NT2/D1 (cell line): ENCODE measurements around the gene GNG14.

Source experiments
- SUZ12 ChIP-seq: IDR thresholded peaks from 2 replicates; pipeline ENCODE4 v1.6.1; 2011; ENCODE audit not compliant: insufficient read length, insufficient read depth; ENCODE audit errors: extremely low read depth
- YY1 ChIP-seq: IDR thresholded peaks from 2 replicates; pipeline ENCODE4 v1.6.1; 2011; ENCODE audit not compliant: insufficient read length, insufficient read depth
- ZNF274 ChIP-seq: IDR thresholded peaks from 2 replicates; pipeline ENCODE4 v1.6.1; 2011; ENCODE audit warnings: mild to moderate bottlenecking, low read depth, low read length

DNA sequence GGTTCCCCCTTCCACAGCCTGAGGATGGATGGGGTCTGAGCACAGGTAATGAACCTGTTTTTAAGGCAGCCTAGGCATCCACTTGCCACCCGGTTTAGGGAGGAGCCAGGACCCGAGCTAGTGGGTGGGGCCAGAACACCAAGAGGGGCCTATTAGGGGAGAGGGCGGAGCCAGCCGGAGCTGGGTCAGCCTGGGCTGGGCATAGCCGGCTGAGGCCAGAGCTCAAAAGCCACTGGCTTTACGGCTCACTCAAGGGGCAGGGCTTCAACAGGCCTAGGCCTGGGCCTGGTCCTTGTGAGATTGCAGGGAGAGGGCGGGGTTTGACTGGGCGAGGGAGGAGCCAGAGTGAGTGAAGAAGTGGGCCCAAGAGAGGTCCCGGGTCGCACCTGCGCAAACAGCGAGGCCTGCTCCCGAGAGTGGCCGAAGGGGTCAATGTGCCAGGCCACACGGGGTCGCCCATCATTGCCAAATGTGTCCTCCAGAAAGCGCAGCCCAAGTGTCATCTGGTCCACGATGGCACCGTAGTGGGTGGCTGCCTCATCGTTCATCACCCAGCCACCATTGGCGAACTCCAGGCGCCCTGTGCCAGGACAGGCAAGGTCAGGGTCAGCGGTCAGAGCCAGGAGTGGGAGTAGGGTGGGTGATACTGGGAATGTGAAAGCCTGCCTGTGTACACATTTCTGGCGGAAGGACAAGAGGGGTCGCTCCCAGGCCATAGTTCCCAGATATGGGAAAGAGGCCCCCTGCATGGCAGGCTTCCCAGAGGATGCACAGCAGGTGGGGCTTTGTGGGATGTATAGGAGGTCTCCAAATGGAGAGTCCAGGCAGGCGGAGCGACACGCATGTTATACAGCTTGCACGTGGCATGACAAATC lies 23.2 kb upstream of the GNG14 start:
- TF ChIP-seq YY1, result no peak
- no peak for TF ChIP-seq SUZ12
- TF ChIP-seq ZNF274, result no peak
